Gastroesophageal sphincter (tissue), 3 donors: ENCODE results near the gene LMO7.

Source experiments
- CTCF ChIP-seq, 4 experiments: fragments of 200-600 bp in 2 of 4; fragments of 450-650 bp in 2 of 4; sonication (generic) in 1 of 4; IDR thresholded peaks; one replicate each; pipeline ENCODE4 v1.5.1; 2017 to 2019; ENCODE audit warnings: antibody characterized with exemption in 4 of 4, mild to moderate bottlenecking in 2 of 4, moderate library complexity in 2 of 4
- POLR2A ChIP-seq, 2 donors: fragments of 450-650 bp; IDR thresholded peaks; one replicate each; pipeline ENCODE4 v1.6.1; 2017; ENCODE audit warnings: antibody characterized with exemption in 2 of 2, mild to moderate bottlenecking in 2 of 2, moderate library complexity in 1 of 2

- TF ChIP-seq CTCF (IDR thresholded peaks at IDR 0.05) (no peak), POLR2A (IDR thresholded peaks at IDR 0.05) (no peak)
Measured at GRCh38 chr13:75779393-75779792, 143.3 kb downstream of the LMO7 start.
